Duodenal mucosa (tissue), 2 donors: ENCODE results near the gene SNAP29.
A peak's percentile ranks its signal among the peaks of the same experiment; 100 is the strongest.

Experiments
- H3K27ac ChIP-seq: one replicate; pipeline ENCODE4 v1.7.0; 2013; ENCODE audit warnings: low read depth, low read length
- H3K27me3 ChIP-seq, 2 donors: one replicate each; pipeline ENCODE4 v1.7.0; 2013; ENCODE audit warnings: low read length in 2 of 2, control low read depth in 1 of 2; ENCODE audit not compliant: insufficient read depth in 2 of 2, control insufficient read depth in 1 of 2
- H3K36me3 ChIP-seq, 2 donors: one replicate each; pipeline ENCODE4 v1.7.0; 2013; ENCODE audit warnings: low read length in 2 of 2, control low read depth in 1 of 2; ENCODE audit not compliant: insufficient read depth in 2 of 2, control insufficient read depth in 1 of 2
- H3K4me1 ChIP-seq, 2 donors: one replicate each; pipeline ENCODE4 v1.7.0; 2013; ENCODE audit warnings: low read length in 2 of 2, control low read depth in 1 of 2; ENCODE audit not compliant: insufficient read depth in 2 of 2, control insufficient read depth in 1 of 2
- H3K4me3 ChIP-seq, 2 donors: one replicate each; pipeline ENCODE4 v1.7.0; 2013; ENCODE audit warnings: low read length in 2 of 2, low read depth in 1 of 2
- H3K9ac ChIP-seq, 2 donors: one replicate each; pipeline ENCODE4 v1.7.0; 2013; ENCODE audit warnings: low read length in 2 of 2, low read depth in 1 of 2
- H3K9me3 ChIP-seq, 2 donors: one replicate each; pipeline ENCODE4 v1.7.0; 2013; ENCODE audit warnings: low read length in 2 of 2, control low read depth in 1 of 2; ENCODE audit not compliant: control insufficient read depth in 1 of 2

The SNAP29 gene

GRCh38 chr22:20865875-20866445 is 7.2 kb downstream of the SNAP29 start:
- Histone ChIP-seq H3K27me3 (no peaks in the 10 kb centered on the region), H3K4me3 (no peak overlapping the region), H3K9ac (no peak overlapping the region), H3K4me1 (peaks cover 27% of the 10 kb centered on the region in 2 donors), H3K27ac (no peak overlapping the region), H3K36me3 (peaks cover 10 to 32% of the 10 kb centered on the region in 2 donors), H3K9me3 (no peaks in the 10 kb centered on the region)

GRCh38 chr22:20866736-20867135 is 7.9 kb downstream of the SNAP29 start:
- H3K9ac ChIP-seq: peak overlapping the region; percentile 16 to 33
- H3K4me3 ChIP-seq: peak overlapping the region in 1 of 2 donors; percentile 17
- no peaks in the 10 kb centered on the region for H3K27me3 ChIP-seq
- peaks cover 27% of the 10 kb centered on the region in 2 donors for H3K4me1 ChIP-seq
- peak overlapping the region; percentile 28 for H3K27ac ChIP-seq
- H3K9me3 ChIP-seq: no peaks in the 10 kb centered on the region
- peaks cover 10 to 32% of the 10 kb centered on the region in 2 donors for H3K36me3 ChIP-seq

- Histone ChIP-seq H3K27ac (peak overlapping the region; percentile 39), H3K9me3 (no peaks in the 10 kb centered on the region), H3K4me3 (peak overlapping the region in 1 of 2 donors; percentile 17), H3K36me3 (peaks cover 10 to 32% of the 10 kb centered on the region in 2 donors), H3K9ac (peak overlapping the region; percentile 33), H3K27me3 (no peaks in the 10 kb centered on the region), H3K4me1 (peaks cover 22 to 27% of the 10 kb centered on the region in 2 donors)
Measured at GRCh38 chr22:20867179-20868024, 8.6 kb downstream of the SNAP29 start.

- Histone ChIP-seq H3K4me1 (peaks cover 22 to 27% of the 10 kb centered on the region in 2 donors), H3K9ac (peak overlapping the region in 1 of 2 donors; percentile 33), H3K4me3 (no peak overlapping the region), H3K36me3 (peaks cover 10 to 34% of the 10 kb centered on the region in 2 donors), H3K27me3 (no peaks in the 10 kb centered on the region), H3K27ac (no peak overlapping the region), H3K9me3 (no peaks in the 10 kb centered on the region)
Measured at GRCh38 chr22:20868025-20868962, 9.5 kb downstream of the SNAP29 start.

GRCh38 chr22:20869234-20869633 is 10.4 kb downstream of the SNAP29 start:
- Histone ChIP-seq H3K4me3 (no peak overlapping the region), H3K36me3 (peaks cover 10 to 34% of the 10 kb centered on the region in 2 donors), H3K4me1 (peaks cover 21 to 27% of the 10 kb centered on the region in 2 donors), H3K9me3 (no peaks in the 10 kb centered on the region), H3K27ac (no peak overlapping the region), H3K27me3 (no peaks in the 10 kb centered on the region), H3K9ac (no peak overlapping the region)

GRCh38 chr22:20873214-20873613 is 14.4 kb downstream of the SNAP29 start:
- no peak overlapping the region for H3K27ac ChIP-seq
- H3K27me3 ChIP-seq: no peaks in the 10 kb centered on the region
- peaks cover 15 to 34% of the 10 kb centered on the region in 2 donors for H3K36me3 ChIP-seq
- H3K9me3 ChIP-seq: no peaks in the 10 kb centered on the region
- H3K9ac ChIP-seq: no peak overlapping the region
- H3K4me1 ChIP-seq: no peaks in the 10 kb centered on the region
- H3K4me3 ChIP-seq: no peak overlapping the region

- Histone ChIP-seq H3K9ac (no peak overlapping the region), H3K36me3 (peaks cover 11 to 30% of the 10 kb centered on the region in 2 donors), H3K9me3 (no peaks in the 10 kb centered on the region), H3K27me3 (no peaks in the 10 kb centered on the region), H3K4me3 (no peak overlapping the region), H3K27ac (no peak overlapping the region), H3K4me1 (no peaks in the 10 kb centered on the region)
Measured at GRCh38 chr22:20875296-20875695, 16.5 kb downstream of the SNAP29 start.

- Histone ChIP-seq H3K27me3 (no peaks in the 10 kb centered on the region), H3K4me1 (no peaks in the 10 kb centered on the region), H3K9ac (no peak overlapping the region), H3K4me3 (no peak overlapping the region), H3K36me3 (peaks cover 15 to 43% of the 10 kb centered on the region in 2 donors), H3K9me3 (no peaks in the 10 kb centered on the region), H3K27ac (no peak overlapping the region)
Measured at GRCh38 chr22:20877715-20878114, 18.9 kb downstream of the SNAP29 start.

GRCh38 chr22:20881231-20881630 is 22.4 kb downstream of the SNAP29 start:
- Histone ChIP-seq H3K9ac (no peak overlapping the region), H3K4me1 (peaks cover 7 to 23% of the 10 kb centered on the region in 2 donors), H3K36me3 (peaks cover 17 to 34% of the 10 kb centered on the region in 2 donors), H3K27ac (no peak overlapping the region), H3K27me3 (no peaks in the 10 kb centered on the region), H3K4me3 (no peak overlapping the region), H3K9me3 (no peaks in the 10 kb centered on the region)
